SK-N-SH treated with all-trans-retinoic acid at 6 μM for 48 hours (cell line): ENCODE measurements around the gene PIPOX.

Experiments used
- ATAC-seq: fragments of 200-7000 bp; cut with Tn5 transposase; 3 replicates; pipeline ENCODE4 v1.9.1; 2020; ENCODE audit warnings: mild to moderate bottlenecking, moderate library complexity
- ARNTL ChIP-seq: fragments of 450-650 bp; formaldehyde crosslinking; IDR thresholded peaks from 2 replicates; pipeline ENCODE4 v1.5.0; 2020; ENCODE audit warnings: low read depth, mild to moderate bottlenecking, moderate library complexity, borderline replicate concordance
- BACH2 ChIP-seq: fragments of 250-450 bp; sonication (Bioruptor Pico); IDR thresholded peaks from 2 replicates; pipeline ENCODE4 v1.9.0; 2021; ENCODE audit warnings: mild to moderate bottlenecking, borderline replicate concordance
- CSDC2 ChIP-seq: fragments of 250-450 bp; sonication (Bioruptor Pico); IDR thresholded peaks from 2 replicates; pipeline ENCODE4 v1.5.0; 2020; ENCODE audit warnings: mild to moderate bottlenecking, moderate library complexity
- ESRRG ChIP-seq: fragments of 250-450 bp; sonication (Bioruptor Pico); IDR thresholded peaks from 2 replicates; pipeline ENCODE4 v1.6.1; 2021; ENCODE audit warnings: mild to moderate bottlenecking
- GLIS3 ChIP-seq: fragments of 250-450 bp; sonication (Bioruptor Pico); IDR thresholded peaks from 2 replicates; pipeline ENCODE4 v1.5.0; 2020; ENCODE audit warnings: mild to moderate bottlenecking, moderate library complexity
- ISL1 ChIP-seq: fragments of 250-450 bp; sonication (Bioruptor Pico); IDR thresholded peaks from 2 replicates; pipeline ENCODE4 v2.1.2; 2022; ENCODE audit warnings: mild to moderate bottlenecking, moderate library complexity
- OSR1 ChIP-seq: fragments of 250-450 bp; sonication (Bioruptor Pico); IDR thresholded peaks from 2 replicates; pipeline ENCODE4 v1.8.0; 2022; ENCODE audit warnings: moderate library complexity, mild to moderate bottlenecking, inconsistent platforms
- PPARA ChIP-seq: fragments of 250-450 bp; sonication (Bioruptor Pico); IDR thresholded peaks from 2 replicates; pipeline ENCODE4 v1.5.0; 2020; ENCODE audit warnings: mild to moderate bottlenecking, borderline replicate concordance
- RARB ChIP-seq: fragments of 250-450 bp; sonication (Bioruptor Pico); IDR thresholded peaks from 2 replicates; pipeline ENCODE4 v1.8.0; 2021; ENCODE audit warnings: mild to moderate bottlenecking, moderate library complexity
- SNAI2 ChIP-seq: fragments of 250-450 bp; sonication (Bioruptor Pico); IDR thresholded peaks from 2 replicates; pipeline ENCODE4 v1.5.0; 2020; ENCODE audit warnings: mild to moderate bottlenecking, moderate library complexity
- TCF4 ChIP-seq: fragments of 250-450 bp; sonication (Bioruptor Pico); IDR thresholded peaks from 2 replicates; pipeline ENCODE4 v1.8.0; 2021; ENCODE audit warnings: mild to moderate bottlenecking, moderate library complexity, borderline replicate concordance
- TOX ChIP-seq: fragments of 250-450 bp; sonication (Bioruptor Pico); IDR thresholded peaks from 2 replicates; pipeline ENCODE4 v1.8.0; 2021; ENCODE audit warnings: mild to moderate bottlenecking, moderate library complexity, borderline replicate concordance
- ZC3H10 ChIP-seq: fragments of 250-450 bp; sonication (Bioruptor Pico); IDR thresholded peaks from 2 replicates; pipeline ENCODE4 v1.5.1; 2021; ENCODE audit warnings: mild to moderate bottlenecking, moderate library complexity
- ZFP3 ChIP-seq: fragments of 250-450 bp; sonication (Bioruptor Pico); IDR thresholded peaks from 2 replicates; pipeline ENCODE4 v1.5.0; 2020; ENCODE audit warnings: mild to moderate bottlenecking, moderate library complexity
- ZFP30 ChIP-seq: fragments of 450-650 bp; formaldehyde crosslinking; IDR thresholded peaks from 2 replicates; pipeline ENCODE4 v1.5.0; 2022; ENCODE audit warnings: mild to moderate bottlenecking, moderate library complexity
- ZNF565 ChIP-seq: fragments of 450-650 bp; formaldehyde crosslinking; conservative IDR thresholded peaks from 2 replicates; pipeline ENCODE4 v1.5.0; 2020; ENCODE audit warnings: low read depth, mild to moderate bottlenecking, moderate library complexity
- ZNF70 ChIP-seq: fragments of 450-650 bp; formaldehyde crosslinking; IDR thresholded peaks from 2 replicates; pipeline ENCODE4 v1.5.0; 2020; ENCODE audit warnings: mild to moderate bottlenecking, moderate library complexity
- ZNF8 ChIP-seq: fragments of 450-650 bp; formaldehyde crosslinking; IDR thresholded peaks from 2 replicates; pipeline ENCODE4 v1.5.0; 2020; ENCODE audit warnings: mild to moderate bottlenecking, moderate library complexity
- TF ChIP-seq, protein P1 (sequence below): fragments of 250-450 bp; sonication (Bioruptor Pico); IDR thresholded peaks from 2 replicates; pipeline ENCODE4 v1.5.1; 2020; ENCODE audit warnings: low read depth, mild to moderate bottlenecking, moderate library complexity
- TF ChIP-seq, protein P2 (sequence below): fragments of 250-450 bp; sonication (Bioruptor Pico); IDR thresholded peaks from 2 replicates; pipeline ENCODE4 v1.5.1; 2021; ENCODE audit warnings: mild to moderate bottlenecking, moderate library complexity
- TF ChIP-seq, protein P3 (sequence below): fragments of 250-450 bp; sonication (Bioruptor Pico); IDR thresholded peaks from 2 replicates; pipeline ENCODE4 v1.5.0; 2020; ENCODE audit warnings: mild to moderate bottlenecking, moderate library complexity
- TF ChIP-seq, protein P4 (sequence below): fragments of 250-450 bp; sonication (Bioruptor Pico); IDR thresholded peaks from 2 replicates; pipeline ENCODE4 v1.8.0; 2020; ENCODE audit warnings: mild to moderate bottlenecking, moderate library complexity, borderline replicate concordance
- TF ChIP-seq, protein P5 (sequence below): fragments of 250-450 bp; sonication (Bioruptor Pico); IDR thresholded peaks from 2 replicates; pipeline ENCODE4 v1.8.0; 2021; ENCODE audit warnings: low read depth, mild to moderate bottlenecking, moderate library complexity, borderline replicate concordance

PIPOX gene

DNA sequence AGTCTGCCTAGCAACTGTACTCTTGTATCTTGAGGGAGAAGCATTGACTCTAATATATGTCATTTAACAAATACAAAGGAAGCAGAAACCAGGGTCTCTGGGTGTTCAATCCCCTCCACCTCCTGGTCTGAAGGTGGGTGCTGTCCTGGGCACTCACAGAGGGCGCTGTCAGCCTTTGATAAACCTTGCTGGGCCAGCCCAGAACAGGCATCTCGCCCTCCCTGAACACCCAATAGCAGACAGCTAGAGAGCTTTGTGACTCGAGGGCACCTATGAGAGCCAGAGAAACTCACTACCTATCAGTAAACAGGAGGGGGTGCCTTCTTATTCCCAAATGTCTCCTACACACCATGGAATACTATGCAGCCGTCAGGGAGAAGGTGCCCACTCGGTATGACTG, 6.4 kb upstream of the PIPOX start:
- TF ChIP-seq ZFP30 (CRISPR knock-in tag) (no peak), TOX (CRISPR knock-in tag) (no peak), ZC3H10 (no peak), OSR1 (CRISPR knock-in tag) (no peak), ZNF8 (CRISPR knock-in tag) (no peak), RARB (no peak), ZNF70 (CRISPR knock-in tag) (no peak), ARNTL (CRISPR knock-in tag) (no peak), BACH2 (CRISPR knock-in tag) (no peak), ZNF565 (CRISPR knock-in tag) (no peak), ESRRG (CRISPR knock-in tag) (no peak), ISL1 (no peak), PPARA (CRISPR knock-in tag) (no peak), ZFP3 (no peak), CSDC2 (CRISPR knock-in tag) (no peak), TCF4 (CRISPR knock-in tag) (no peak)
- TF ChIP-seq, protein P1, sequence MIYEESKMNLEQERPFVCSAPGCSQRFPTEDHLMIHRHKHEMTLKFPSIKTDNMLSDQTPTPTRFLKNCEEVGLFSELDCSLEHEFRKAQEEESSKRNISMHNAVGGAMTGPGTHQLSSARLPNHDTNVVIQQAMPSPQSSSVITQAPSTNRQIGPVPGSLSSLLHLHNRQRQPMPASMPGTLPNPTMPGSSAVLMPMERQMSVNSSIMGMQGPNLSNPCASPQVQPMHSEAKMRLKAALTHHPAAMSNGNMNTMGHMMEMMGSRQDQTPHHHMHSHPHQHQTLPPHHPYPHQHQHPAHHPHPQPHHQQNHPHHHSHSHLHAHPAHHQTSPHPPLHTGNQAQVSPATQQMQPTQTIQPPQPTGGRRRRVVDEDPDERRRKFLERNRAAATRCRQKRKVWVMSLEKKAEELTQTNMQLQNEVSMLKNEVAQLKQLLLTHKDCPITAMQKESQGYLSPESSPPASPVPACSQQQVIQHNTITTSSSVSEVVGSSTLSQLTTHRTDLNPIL (CRISPR knock-in tag): no peak
- TF ChIP-seq, protein P2, sequence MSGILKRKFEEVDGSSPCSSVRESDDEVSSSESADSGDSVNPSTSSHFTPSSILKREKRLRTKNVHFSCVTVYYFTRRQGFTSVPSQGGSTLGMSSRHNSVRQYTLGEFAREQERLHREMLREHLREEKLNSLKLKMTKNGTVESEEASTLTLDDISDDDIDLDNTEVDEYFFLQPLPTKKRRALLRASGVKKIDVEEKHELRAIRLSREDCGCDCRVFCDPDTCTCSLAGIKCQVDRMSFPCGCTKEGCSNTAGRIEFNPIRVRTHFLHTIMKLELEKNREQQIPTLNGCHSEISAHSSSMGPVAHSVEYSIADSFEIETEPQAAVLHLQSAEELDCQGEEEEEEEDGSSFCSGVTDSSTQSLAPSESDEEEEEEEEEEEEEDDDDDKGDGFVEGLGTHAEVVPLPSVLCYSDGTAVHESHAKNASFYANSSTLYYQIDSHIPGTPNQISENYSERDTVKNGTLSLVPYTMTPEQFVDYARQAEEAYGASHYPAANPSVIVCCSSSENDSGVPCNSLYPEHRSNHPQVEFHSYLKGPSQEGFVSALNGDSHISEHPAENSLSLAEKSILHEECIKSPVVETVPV (CRISPR knock-in tag): no peak
- TF ChIP-seq, protein P3, sequence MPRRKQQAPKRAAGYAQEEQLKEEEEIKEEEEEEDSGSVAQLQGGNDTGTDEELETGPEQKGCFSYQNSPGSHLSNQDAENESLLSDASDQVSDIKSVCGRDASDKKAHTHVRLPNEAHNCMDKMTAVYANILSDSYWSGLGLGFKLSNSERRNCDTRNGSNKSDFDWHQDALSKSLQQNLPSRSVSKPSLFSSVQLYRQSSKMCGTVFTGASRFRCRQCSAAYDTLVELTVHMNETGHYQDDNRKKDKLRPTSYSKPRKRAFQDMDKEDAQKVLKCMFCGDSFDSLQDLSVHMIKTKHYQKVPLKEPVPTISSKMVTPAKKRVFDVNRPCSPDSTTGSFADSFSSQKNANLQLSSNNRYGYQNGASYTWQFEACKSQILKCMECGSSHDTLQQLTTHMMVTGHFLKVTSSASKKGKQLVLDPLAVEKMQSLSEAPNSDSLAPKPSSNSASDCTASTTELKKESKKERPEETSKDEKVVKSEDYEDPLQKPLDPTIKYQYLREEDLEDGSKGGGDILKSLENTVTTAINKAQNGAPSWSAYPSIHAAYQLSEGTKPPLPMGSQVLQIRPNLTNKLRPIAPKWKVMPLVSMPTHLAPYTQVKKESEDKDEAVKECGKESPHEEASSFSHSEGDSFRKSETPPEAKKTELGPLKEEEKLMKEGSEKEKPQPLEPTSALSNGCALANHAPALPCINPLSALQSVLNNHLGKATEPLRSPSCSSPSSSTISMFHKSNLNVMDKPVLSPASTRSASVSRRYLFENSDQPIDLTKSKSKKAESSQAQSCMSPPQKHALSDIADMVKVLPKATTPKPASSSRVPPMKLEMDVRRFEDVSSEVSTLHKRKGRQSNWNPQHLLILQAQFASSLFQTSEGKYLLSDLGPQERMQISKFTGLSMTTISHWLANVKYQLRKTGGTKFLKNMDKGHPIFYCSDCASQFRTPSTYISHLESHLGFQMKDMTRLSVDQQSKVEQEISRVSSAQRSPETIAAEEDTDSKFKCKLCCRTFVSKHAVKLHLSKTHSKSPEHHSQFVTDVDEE (CRISPR knock-in tag): no peak
- TF ChIP-seq, protein P4, sequence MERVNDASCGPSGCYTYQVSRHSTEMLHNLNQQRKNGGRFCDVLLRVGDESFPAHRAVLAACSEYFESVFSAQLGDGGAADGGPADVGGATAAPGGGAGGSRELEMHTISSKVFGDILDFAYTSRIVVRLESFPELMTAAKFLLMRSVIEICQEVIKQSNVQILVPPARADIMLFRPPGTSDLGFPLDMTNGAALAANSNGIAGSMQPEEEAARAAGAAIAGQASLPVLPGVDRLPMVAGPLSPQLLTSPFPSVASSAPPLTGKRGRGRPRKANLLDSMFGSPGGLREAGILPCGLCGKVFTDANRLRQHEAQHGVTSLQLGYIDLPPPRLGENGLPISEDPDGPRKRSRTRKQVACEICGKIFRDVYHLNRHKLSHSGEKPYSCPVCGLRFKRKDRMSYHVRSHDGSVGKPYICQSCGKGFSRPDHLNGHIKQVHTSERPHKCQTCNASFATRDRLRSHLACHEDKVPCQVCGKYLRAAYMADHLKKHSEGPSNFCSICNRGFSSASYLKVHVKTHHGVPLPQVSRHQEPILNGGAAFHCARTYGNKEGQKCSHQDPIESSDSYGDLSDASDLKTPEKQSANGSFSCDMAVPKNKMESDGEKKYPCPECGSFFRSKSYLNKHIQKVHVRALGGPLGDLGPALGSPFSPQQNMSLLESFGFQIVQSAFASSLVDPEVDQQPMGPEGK (CRISPR knock-in tag): no peak
- no peak for ATAC-seq

DNA sequence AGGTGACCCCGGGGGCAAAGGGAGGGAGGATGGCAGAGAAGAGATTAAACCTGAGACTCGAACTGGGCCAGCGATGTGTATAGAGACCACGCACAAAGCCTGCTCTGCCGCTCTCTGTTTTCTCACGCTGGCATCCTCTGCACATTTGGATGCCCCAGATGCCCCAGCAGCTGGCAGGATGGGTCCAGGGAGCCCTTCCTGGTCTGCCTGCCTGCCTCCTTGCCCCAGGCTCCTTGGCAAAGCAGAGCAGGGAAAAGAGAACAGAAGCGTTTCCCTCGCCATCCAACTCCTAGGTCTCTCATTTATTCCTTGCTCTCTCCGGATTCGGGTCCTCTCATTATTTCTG, 5.2 kb upstream of the PIPOX start:
- TF ChIP-seq TCF4 (CRISPR knock-in tag) (no peak), ZFP3 (no peak), ZNF8 (CRISPR knock-in tag) (no peak), ZNF565 (CRISPR knock-in tag) (no peak), TOX (CRISPR knock-in tag) (no peak), ISL1 (no peak), ARNTL (CRISPR knock-in tag) (no peak), CSDC2 (CRISPR knock-in tag) (no peak), SNAI2 (CRISPR knock-in tag) (no peak), GLIS3 (no peak), ZNF70 (CRISPR knock-in tag) (no peak), ZFP30 (CRISPR knock-in tag) (no peak), BACH2 (CRISPR knock-in tag) (no peak), OSR1 (CRISPR knock-in tag) (no peak)
- TF ChIP-seq, protein P2 (CRISPR knock-in tag): no peak
- TF ChIP-seq, protein P5, sequence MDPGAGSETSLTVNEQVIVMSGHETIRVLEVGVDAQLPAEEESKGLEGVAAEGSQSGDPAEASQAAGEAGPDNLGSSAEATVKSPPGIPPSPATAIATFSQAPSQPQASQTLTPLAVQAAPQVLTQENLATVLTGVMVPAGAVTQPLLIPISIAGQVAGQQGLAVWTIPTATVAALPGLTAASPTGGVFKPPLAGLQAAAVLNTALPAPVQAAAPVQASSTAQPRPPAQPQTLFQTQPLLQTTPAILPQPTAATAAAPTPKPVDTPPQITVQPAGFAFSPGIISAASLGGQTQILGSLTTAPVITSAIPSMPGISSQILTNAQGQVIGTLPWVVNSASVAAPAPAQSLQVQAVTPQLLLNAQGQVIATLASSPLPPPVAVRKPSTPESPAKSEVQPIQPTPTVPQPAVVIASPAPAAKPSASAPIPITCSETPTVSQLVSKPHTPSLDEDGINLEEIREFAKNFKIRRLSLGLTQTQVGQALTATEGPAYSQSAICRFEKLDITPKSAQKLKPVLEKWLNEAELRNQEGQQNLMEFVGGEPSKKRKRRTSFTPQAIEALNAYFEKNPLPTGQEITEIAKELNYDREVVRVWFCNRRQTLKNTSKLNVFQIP (CRISPR knock-in tag): no peak
- TF ChIP-seq, protein P4 (CRISPR knock-in tag): no peak
- TF ChIP-seq, protein P3 (CRISPR knock-in tag): no peak
- peak; percentile 40; the same call in 1 of the 3 replicates for ATAC-seq
